ENCODE results near the gene ABL1. TPM values are rescaled to one million over a fixed set of nuclear protein-coding genes. Genes with fewer than 3 reads are reported as not detected.

ABL1 gene
- total RNA-seq, 2 experiments from 2014 or later: 37.9 to 38.5 TPM

GRCh38 chr9:130884111-130884531 lies 49.1 kb downstream of the ABL1 start:
- H3K36me3 Mint-ChIP-seq: peaks cover 15% of the 10 kb centered on the region

GRCh38 chr9:130884542-130885483 lies 49.8 kb downstream of the ABL1 start:
- peaks cover 11% of the 10 kb centered on the region for H3K36me3 Mint-ChIP-seq
- H3K27me3 Mint-ChIP-seq: no peaks in the 10 kb centered on the region
- DNase-seq: no peak
- no peak overlapping the region for H3K27ac Mint-ChIP-seq
- no peak overlapping the region for H3K4me3 Mint-ChIP-seq
- no peaks in the 10 kb centered on the region for H3K9me3 Mint-ChIP-seq
- no peaks in the 10 kb centered on the region for H3K4me1 Mint-ChIP-seq

More at GRCh38 chr9:130884111-130884531, 49.1 kb downstream of the ABL1 start:
- Mint-ChIP-seq H3K4me1 (no peaks in the 10 kb centered on the region), H3K27ac (no peak overlapping the region), H3K27me3 (no peaks in the 10 kb centered on the region), H3K4me3 (no peak overlapping the region), H3K9me3 (no peaks in the 10 kb centered on the region)
- DNase-seq: no peak

GRCh38 chr9:130885484-130886375 lies 50.7 kb downstream of the ABL1 start:
- Mint-ChIP-seq H3K36me3 (peaks cover 11% of the 10 kb centered on the region), H3K27me3 (no peaks in the 10 kb centered on the region), H3K27ac (no peak overlapping the region), H3K4me1 (peaks cover 1% of the 10 kb centered on the region), H3K9me3 (no peaks in the 10 kb centered on the region), H3K4me3 (no peak overlapping the region)
- DNase-seq: no peak

- Mint-ChIP-seq H3K27me3 (no peaks in the 10 kb centered on the region), H3K9me3 (no peaks in the 10 kb centered on the region), H3K27ac (no peak overlapping the region), H3K4me3 (no peak overlapping the region), H3K36me3 (peaks cover 6% of the 10 kb centered on the region), H3K4me1 (peaks cover 2% of the 10 kb centered on the region)
- no peak for DNase-seq
These were observed 51.9 kb downstream of the ABL1 start for GRCh38 chr9:130886981-130887380.

GRCh38 chr9:130887494-130888144 lies 52.6 kb downstream of the ABL1 start:
- no peak for DNase-seq
- Mint-ChIP-seq H3K27ac (no peak overlapping the region), H3K4me3 (no peak overlapping the region), H3K9me3 (no peaks in the 10 kb centered on the region), H3K4me1 (peaks cover 2% of the 10 kb centered on the region), H3K36me3 (peaks cover 6% of the 10 kb centered on the region), H3K27me3 (no peaks in the 10 kb centered on the region)

GRCh38 chr9:130888146-130888885 lies 53.3 kb downstream of the ABL1 start:
- Mint-ChIP-seq H3K27ac (peak overlapping the region; percentile 62), H3K27me3 (no peaks in the 10 kb centered on the region), H3K4me1 (peaks cover 2% of the 10 kb centered on the region), H3K4me3 (no peak overlapping the region), H3K36me3 (peaks cover 6% of the 10 kb centered on the region), H3K9me3 (no peaks in the 10 kb centered on the region)
- no peak for DNase-seq

GRCh38 chr9:130890124-130890523 lies 55.1 kb downstream of the ABL1 start:
- Mint-ChIP-seq H3K4me1 (peaks cover 2% of the 10 kb centered on the region), H3K9me3 (no peaks in the 10 kb centered on the region)

GRCh38 chr9:130890870-130891687 lies 56.0 kb downstream of the ABL1 start:
- no peak for DNase-seq
- H3K4me3 Mint-ChIP-seq: no peak overlapping the region
- no peaks in the 10 kb centered on the region for H3K9me3 Mint-ChIP-seq
- H3K36me3 Mint-ChIP-seq: peaks cover 1% of the 10 kb centered on the region
- no peaks in the 10 kb centered on the region for H3K27me3 Mint-ChIP-seq
- H3K27ac Mint-ChIP-seq: no peak overlapping the region
- H3K4me1 Mint-ChIP-seq: peaks cover 2% of the 10 kb centered on the region

More at GRCh38 chr9:130890124-130890523, 55.1 kb downstream of the ABL1 start:
- H3K27ac Mint-ChIP-seq: no peak overlapping the region
- DNase-seq: no peak
- H3K36me3 Mint-ChIP-seq: peaks cover 3% of the 10 kb centered on the region
- H3K27me3 Mint-ChIP-seq: no peaks in the 10 kb centered on the region
- H3K4me3 Mint-ChIP-seq: no peak overlapping the region

GRCh38 chr9:130891688-130892476 lies 56.8 kb downstream of the ABL1 start:
- Mint-ChIP-seq H3K36me3 (peaks cover 1% of the 10 kb centered on the region), H3K9me3 (no peaks in the 10 kb centered on the region), H3K4me1 (peaks cover 2% of the 10 kb centered on the region), H3K4me3 (no peak overlapping the region), H3K27ac (no peak overlapping the region), H3K27me3 (no peaks in the 10 kb centered on the region)
- no peak for DNase-seq

- H3K27ac Mint-ChIP-seq: no peak overlapping the region
These were observed 57.6 kb downstream of the ABL1 start for GRCh38 chr9:130892477-130893304.

GRCh38 chr9:130893341-130894101 lies 58.5 kb downstream of the ABL1 start:
- Mint-ChIP-seq H3K36me3 (no peaks in the 10 kb centered on the region), H3K9me3 (no peaks in the 10 kb centered on the region), H3K4me1 (peaks cover 2% of the 10 kb centered on the region), H3K27ac (peak overlapping the region; percentile 62), H3K4me3 (no peak overlapping the region), H3K27me3 (no peaks in the 10 kb centered on the region)
- no peak for DNase-seq

More at GRCh38 chr9:130892477-130893304, 57.6 kb downstream of the ABL1 start:
- Mint-ChIP-seq H3K27me3 (no peaks in the 10 kb centered on the region), H3K36me3 (no peaks in the 10 kb centered on the region), H3K9me3 (no peaks in the 10 kb centered on the region), H3K4me3 (no peak overlapping the region), H3K4me1 (peaks cover 2% of the 10 kb centered on the region)
- DNase-seq: no peak

GRCh38 chr9:130894546-130894945 lies 59.5 kb downstream of the ABL1 start:
- H3K4me1 Mint-ChIP-seq: peaks cover 2% of the 10 kb centered on the region
- H3K4me3 Mint-ChIP-seq: no peak overlapping the region
- H3K27ac Mint-ChIP-seq: no peak overlapping the region
- no peaks in the 10 kb centered on the region for H3K27me3 Mint-ChIP-seq
- no peaks in the 10 kb centered on the region for H3K36me3 Mint-ChIP-seq
- no peaks in the 10 kb centered on the region for H3K9me3 Mint-ChIP-seq
- no peak for DNase-seq

Data from activated naive CD8-positive, alpha-beta T cell treated with anti-CD3 and anti-CD28 coated beads for 36 hours (primary cell).